PC-9 (cell line): ENCODE measurements around the gene PDE3A. TPM values are rescaled to one million over a fixed set of nuclear protein-coding genes. Genes with fewer than 3 reads are reported as not detected.

Experiments
- BruUV-seq: library from RNA; stranded (reverse); fragments of 400-500 nt; replicated peaks from 2 replicates; lab custom pipeline; 2021; lab: Mats Ljungman, UMichigan
- CTCF ChIA-PET: fragments of 300-600 bp; sonication (Branson Sonifier 250); formaldehyde crosslinking; loops from one replicate; lab custom pipeline; 2022; ENCODE audit warnings: antibody characterized with exemption; lab: Charles Lee
- POLR2A ChIA-PET: fragments of 300-600 bp; sonication (Branson Sonifier 250); formaldehyde crosslinking; loops from one replicate; lab custom pipeline; 2022; ENCODE audit warnings: antibody characterized with exemption; ENCODE audit not compliant: unreplicated experiment; lab: Charles Lee
- DNase-seq, 2 experiments: peaks; one replicate each; pipeline versions ENCODE4 v3.0.0 to v3.0.0-alpha.2; 2015 to 2022; ENCODE audit warnings: mixed read lengths in 1 of 2
- H2AFZ ChIP-seq: fragments of 200-600 bp; sonication (generic); 2 replicates; pipeline ENCODE4 v1.8.1; 2017; ENCODE audit warnings: antibody characterized with exemption
- H3F3A ChIP-seq: fragments of 200-600 bp; sonication (generic); 2 replicates; pipeline ENCODE4 v1.8.1; 2017; ENCODE audit warnings: antibody characterized with exemption, mild to moderate bottlenecking, low read depth; ENCODE audit not compliant: insufficient read depth
- H3K27ac ChIP-seq: fragments of 200-600 bp; sonication (generic); 2 replicates; pipeline ENCODE4 v1.6.1; 2016; ENCODE audit warnings: mixed run types
- H3K27me3 ChIP-seq: fragments of 200-600 bp; sonication (generic); 2 replicates; pipeline ENCODE4 v1.6.1; 2016; ENCODE audit warnings: low read depth, mixed run types; ENCODE audit not compliant: insufficient read depth
- H3K36me3 ChIP-seq: fragments of 200-600 bp; sonication (generic); 2 replicates; pipeline ENCODE4 v1.6.1; 2016; ENCODE audit warnings: low read depth, mixed run types
- H3K4me1 ChIP-seq: fragments of 200-600 bp; sonication (generic); replicated peaks from 2 replicates; pipeline ENCODE4 v1.6.1; 2016; ENCODE audit warnings: mixed run types; ENCODE audit not compliant: insufficient read depth
- H3K4me2 ChIP-seq: fragments of 200-600 bp; sonication (generic); 2 replicates; pipeline ENCODE4 v1.6.1; 2017; ENCODE audit warnings: mixed run types
- H3K4me3 ChIP-seq: fragments of 200-600 bp; sonication (generic); 2 replicates; pipeline ENCODE4 v1.6.1; 2016; ENCODE audit warnings: mixed run types
- H3K79me2 ChIP-seq: fragments of 200-600 bp; sonication (generic); 2 replicates; pipeline ENCODE4 v1.6.1; 2017; ENCODE audit warnings: low read depth, mixed run types
- H3K9me2 ChIP-seq: fragments of 200-600 bp; sonication (generic); 2 replicates; pipeline ENCODE4 v1.8.1; 2017; ENCODE audit warnings: mild to moderate bottlenecking; ENCODE audit not compliant: insufficient read depth
- H3K9me3 ChIP-seq: fragments of 200-600 bp; sonication (generic); 2 replicates; pipeline ENCODE4 v1.8.1; 2016; ENCODE audit warnings: low read depth; ENCODE audit not compliant: insufficient read depth
- H4K20me1 ChIP-seq: fragments of 200-600 bp; sonication (generic); 2 replicates; pipeline ENCODE4 v1.8.1; 2017; ENCODE audit not compliant: insufficient read depth
- EZH2 ChIP-seq: fragments of 200-600 bp; sonication (generic); IDR thresholded peaks from 2 replicates; pipeline ENCODE4 v1.8.0; 2017; ENCODE audit warnings: antibody characterized with exemption, low read depth
- intact Hi-C: fragments of 100-400 bp; cut with micrococcal nuclease; formaldehyde crosslinking; loops from one replicate; pipeline ENCODE4 v1.10.0; 2022; ENCODE audit not compliant: unreplicated experiment
- total RNA-seq: library from RNA; stranded (reverse); gene quantifications from 2 replicates; pipeline ENCODE4 v1.2.3, GENCODE V29; 2021
- TF ChIP-seq, protein P1 (sequence below): fragments of 200-600 bp; sonication (generic); conservative IDR thresholded peaks from 2 replicates; pipeline ENCODE4 v1.6.1; 2017; ENCODE audit warnings: mixed run types, antibody characterized with exemption, mild to moderate bottlenecking, moderate library complexity

The PDE3A gene
- total RNA-seq, 1 experiment from 2014 or later: not detected

DNA sequence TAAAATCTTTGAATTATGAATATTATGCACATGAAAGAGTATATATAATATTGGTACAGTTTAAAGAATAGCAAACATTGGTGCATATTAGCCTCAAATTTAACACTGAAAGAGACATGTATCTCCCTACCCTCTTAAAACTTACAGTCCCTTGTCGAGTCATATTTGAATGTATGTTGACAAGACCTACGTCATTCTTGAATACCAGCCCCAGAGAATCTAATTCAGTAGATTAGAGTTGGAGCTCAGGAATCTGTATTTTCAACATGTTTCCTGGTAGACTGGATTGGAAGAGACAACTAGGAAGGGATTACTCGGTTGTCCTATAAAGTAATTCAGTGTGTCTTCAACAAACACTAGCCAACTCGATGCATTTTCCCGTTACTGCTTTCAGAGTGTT, 104.8 kb downstream of the PDE3A start:
- no TSS peak for BruUV-seq
- ChIA-PET POLR2A (interaction anchor here (0.6 kb wide), 1 partner anchor 536 kb away, joined by 5 read pairs; no protein-coding TSS in a partner anchor), CTCF (no interaction called here)
- no peaks in the 10 kb centered on the region for H3K27me3 ChIP-seq
- no peaks in the 10 kb centered on the region for H3K79me2 ChIP-seq
- no peaks in the 10 kb centered on the region for H3K9me2 ChIP-seq
- H3K4me3 ChIP-seq: no peak overlapping the region
- H3K27ac ChIP-seq: no peak overlapping the region
- no peaks in the 10 kb centered on the region for H3F3A ChIP-seq
- no peak for DNase-seq
- H3K9me3 ChIP-seq: no peaks in the 10 kb centered on the region
- H3K4me2 ChIP-seq: no peak overlapping the region
- TF ChIP-seq, protein P1, sequence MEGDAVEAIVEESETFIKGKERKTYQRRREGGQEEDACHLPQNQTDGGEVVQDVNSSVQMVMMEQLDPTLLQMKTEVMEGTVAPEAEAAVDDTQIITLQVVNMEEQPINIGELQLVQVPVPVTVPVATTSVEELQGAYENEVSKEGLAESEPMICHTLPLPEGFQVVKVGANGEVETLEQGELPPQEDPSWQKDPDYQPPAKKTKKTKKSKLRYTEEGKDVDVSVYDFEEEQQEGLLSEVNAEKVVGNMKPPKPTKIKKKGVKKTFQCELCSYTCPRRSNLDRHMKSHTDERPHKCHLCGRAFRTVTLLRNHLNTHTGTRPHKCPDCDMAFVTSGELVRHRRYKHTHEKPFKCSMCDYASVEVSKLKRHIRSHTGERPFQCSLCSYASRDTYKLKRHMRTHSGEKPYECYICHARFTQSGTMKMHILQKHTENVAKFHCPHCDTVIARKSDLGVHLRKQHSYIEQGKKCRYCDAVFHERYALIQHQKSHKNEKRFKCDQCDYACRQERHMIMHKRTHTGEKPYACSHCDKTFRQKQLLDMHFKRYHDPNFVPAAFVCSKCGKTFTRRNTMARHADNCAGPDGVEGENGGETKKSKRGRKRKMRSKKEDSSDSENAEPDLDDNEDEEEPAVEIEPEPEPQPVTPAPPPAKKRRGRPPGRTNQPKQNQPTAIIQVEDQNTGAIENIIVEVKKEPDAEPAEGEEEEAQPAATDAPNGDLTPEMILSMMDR: no peak
- no peak for TF ChIP-seq EZH2
- no peaks in the 10 kb centered on the region for H3K4me1 ChIP-seq
- no peaks in the 10 kb centered on the region for H3K36me3 ChIP-seq
- intact Hi-C loops: no loop called here
- no peak overlapping the region for H2AFZ ChIP-seq
- no peaks in the 10 kb centered on the region for H4K20me1 ChIP-seq

DNA sequence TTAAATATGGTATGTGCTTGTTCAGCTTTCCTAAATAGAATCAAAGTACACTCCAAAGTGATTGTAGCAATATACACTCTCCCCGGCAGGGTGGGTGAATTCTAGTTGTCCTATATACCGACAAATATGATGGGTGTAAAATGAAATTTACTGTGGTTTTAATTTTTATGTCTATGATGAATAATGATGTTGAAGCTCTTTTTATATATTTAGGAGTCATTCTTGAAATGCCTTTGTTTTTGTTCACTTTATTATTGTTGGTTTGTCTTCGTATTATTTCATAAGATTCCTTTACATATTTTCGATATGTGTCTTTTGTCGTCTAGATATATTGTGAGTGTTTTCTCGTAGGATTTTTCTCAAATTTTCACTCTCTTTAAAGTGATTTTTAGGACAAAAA, 105.7 kb downstream of the PDE3A start:
- CTCF ChIA-PET: no interaction called here
- H3K27ac ChIP-seq: no peak overlapping the region
- TF ChIP-seq EZH2: no peak
- TF ChIP-seq, protein P1: no peak
- no peaks in the 10 kb centered on the region for H3K4me1 ChIP-seq
- H3K36me3 ChIP-seq: no peaks in the 10 kb centered on the region
- DNase-seq: no peak
- no peaks in the 10 kb centered on the region; the same call in 1 of the 2 replicates for H3K9me2 ChIP-seq
- no peaks in the 10 kb centered on the region for H3F3A ChIP-seq
- H3K4me3 ChIP-seq: no peak overlapping the region
- intact Hi-C loops: no loop called here
- POLR2A ChIA-PET: no interaction called here
- H3K4me2 ChIP-seq: no peak overlapping the region
- BruUV-seq: no TSS peak
- no peaks in the 10 kb centered on the region for H3K27me3 ChIP-seq
- no peaks in the 10 kb centered on the region for H3K9me3 ChIP-seq
- no peaks in the 10 kb centered on the region for H3K79me2 ChIP-seq
- no peak overlapping the region for H2AFZ ChIP-seq
- H4K20me1 ChIP-seq: no peaks in the 10 kb centered on the region

DNA sequence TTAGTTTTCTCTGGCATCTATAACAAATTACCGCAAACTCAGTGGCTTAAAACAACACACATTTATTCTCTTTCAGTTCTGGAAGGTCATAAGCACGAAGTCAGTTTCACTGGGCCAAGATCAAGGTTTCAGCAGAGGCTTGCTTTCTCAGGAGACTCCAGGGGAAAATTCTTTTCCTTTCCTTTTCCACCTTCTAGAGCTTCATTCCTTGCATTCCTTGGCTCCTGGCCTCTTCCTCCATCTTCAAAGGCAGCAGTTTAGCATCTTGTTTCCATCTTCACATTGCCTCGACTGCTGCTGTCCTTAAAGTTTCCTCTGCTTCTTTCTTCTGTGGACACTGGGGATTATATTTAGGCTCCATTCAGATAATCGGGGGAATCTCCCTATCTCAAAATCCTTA, 106.1 kb downstream of the PDE3A start:
- H3K9me3 ChIP-seq: no peaks in the 10 kb centered on the region
- H3F3A ChIP-seq: no peaks in the 10 kb centered on the region
- H3K4me3 ChIP-seq: no peak overlapping the region
- intact Hi-C loops: no loop called here
- H3K4me1 ChIP-seq: no peaks in the 10 kb centered on the region
- POLR2A ChIA-PET: no interaction called here
- no peaks in the 10 kb centered on the region for H4K20me1 ChIP-seq
- H2AFZ ChIP-seq: no peak overlapping the region
- H3K79me2 ChIP-seq: no peaks in the 10 kb centered on the region
- no peak overlapping the region for H3K4me2 ChIP-seq
- TF ChIP-seq EZH2: no peak
- TF ChIP-seq, protein P1: no peak
- no peaks in the 10 kb centered on the region for H3K36me3 ChIP-seq
- H3K27ac ChIP-seq: no peak overlapping the region
- BruUV-seq: no TSS peak
- no peaks in the 10 kb centered on the region; the same call in 1 of the 2 replicates for H3K9me2 ChIP-seq
- H3K27me3 ChIP-seq: no peaks in the 10 kb centered on the region
- CTCF ChIA-PET: no interaction called here
- no peak for DNase-seq
